T47D (cell line): Measurements from ENCODE around the gene PSPN.

Experiments used
- DNase-seq, 2 experiments: peaks; one replicate each; pipeline versions ENCODE4 v3.0.0 to v3.0.0-alpha.2; 2011 to 2012; ENCODE audit warnings: low read depth in 1 of 2, low spot score in 1 of 2
- JUND ChIP-seq: IDR thresholded peaks from 2 replicates; pipeline ENCODE4 v1.6.1; 2012; ENCODE audit warnings: low read depth
- in situ Hi-C: cut with HindIII; loops from 2 replicates; pipeline ENCODE4 v1.10.0; 2016; ENCODE audit warnings: low sequenced_read_pairs, low pct_unique_long_range_greater_than_20kb

Gene PSPN

DNA sequence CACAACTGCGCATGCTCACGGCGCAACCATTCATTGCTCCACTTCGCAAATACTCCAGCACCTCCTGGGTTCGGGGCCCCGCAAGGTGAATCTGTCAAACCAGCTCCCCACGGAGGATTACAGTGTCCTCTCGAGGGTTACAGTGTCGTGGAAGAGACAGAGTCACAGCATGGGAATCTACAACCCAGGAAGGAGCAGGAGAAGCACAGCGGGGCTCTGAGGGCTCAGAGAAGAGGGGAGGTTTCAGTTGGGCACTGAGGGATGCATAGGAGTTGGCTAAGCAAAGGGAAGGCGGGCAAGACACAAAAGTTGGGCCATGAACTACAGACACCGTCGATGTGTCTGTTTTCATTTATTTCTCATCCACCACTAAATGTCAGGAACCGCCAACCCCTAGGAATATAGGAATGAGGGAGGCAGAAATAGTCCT lies 18.3 kb upstream of the PSPN start:
- in situ Hi-C loops: no loop called here
- DNase-seq: peak in 1 of 2 experiments; percentile 63
- no peak for TF ChIP-seq JUND

DNA sequence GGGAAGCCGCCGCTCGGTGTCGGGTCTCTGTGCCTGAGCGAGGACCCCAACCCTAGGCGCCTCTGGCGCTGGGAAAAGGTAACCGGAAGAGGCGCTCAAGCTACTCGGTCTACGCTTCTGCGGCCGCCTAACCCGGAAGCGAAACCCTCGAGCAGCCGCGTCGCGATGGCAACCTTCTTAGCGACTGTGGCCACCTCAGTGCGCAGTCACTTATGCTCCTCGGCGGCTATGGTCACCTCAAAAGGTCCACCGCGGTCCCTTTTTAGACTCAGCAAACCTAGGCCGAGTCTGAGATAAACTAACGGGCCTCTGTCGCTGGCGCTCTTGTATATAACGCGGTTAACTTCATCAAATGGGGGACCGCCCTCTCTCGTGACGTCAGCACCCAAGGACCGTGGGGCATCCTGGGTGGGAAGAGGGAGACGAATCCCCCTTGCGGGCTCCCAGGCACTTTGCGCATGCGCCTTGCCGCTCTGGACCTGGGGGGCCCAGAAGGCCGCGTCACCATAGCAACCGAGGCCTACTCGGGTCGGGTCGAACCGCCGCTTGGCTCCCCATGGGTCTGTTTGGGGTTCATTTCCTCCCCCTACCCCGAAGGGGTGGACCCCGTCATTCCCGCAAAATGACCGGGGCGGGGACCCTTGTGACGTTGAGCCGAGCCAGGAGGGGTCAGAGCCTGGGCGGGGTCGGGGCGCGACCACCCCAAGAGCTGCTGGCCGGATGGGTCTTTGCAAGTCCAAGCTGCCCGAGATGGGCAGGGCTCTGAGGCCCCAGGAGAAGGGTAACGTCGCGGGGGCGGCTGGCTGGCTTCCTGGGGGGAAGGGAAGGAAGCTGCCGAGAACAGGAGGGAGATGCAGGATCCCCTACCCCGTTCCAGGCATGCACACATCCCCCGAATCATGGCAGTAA lies 17.6 kb upstream of the PSPN start, which contains the start of gene GTF2F1:
GTF2F1 (minus strand) TSS at position 91 of the 909 bp plus-strand sequence. CDS start 169 bp downstream, outside the sequence.
- in situ Hi-C loops: no loop called here
- no peak for TF ChIP-seq JUND
- peak; percentile 82 to 90 for DNase-seq

- no peak for DNase-seq
- TF ChIP-seq JUND: no peak
- in situ Hi-C loops: no loop called here
Observed at GRCh38 chr19:6392221-6393073, 16.7 kb upstream of the PSPN start.

DNA sequence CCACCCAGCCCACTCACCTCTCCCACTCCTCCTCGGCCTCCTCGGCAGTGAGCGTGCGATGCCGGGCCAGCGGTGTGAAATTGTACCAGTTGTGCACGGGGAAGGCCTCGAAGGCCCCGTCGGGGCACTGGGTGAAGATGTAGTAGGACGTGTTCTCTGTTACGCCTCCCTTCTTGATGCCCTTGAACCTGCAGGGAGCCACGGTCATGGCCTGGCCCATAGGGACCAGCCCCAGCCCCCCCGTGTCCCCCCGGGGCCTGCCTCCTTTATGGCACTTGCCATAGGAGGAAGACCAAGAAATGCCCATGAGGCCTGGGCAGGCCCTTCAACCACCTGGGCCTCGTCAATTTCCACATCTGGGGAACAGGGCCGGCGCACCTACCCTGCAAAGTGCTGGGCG lies 11.6 kb upstream of the PSPN start:
- in situ Hi-C loops: no loop called here
- DNase-seq: no peak
- no peak for TF ChIP-seq JUND

DNA sequence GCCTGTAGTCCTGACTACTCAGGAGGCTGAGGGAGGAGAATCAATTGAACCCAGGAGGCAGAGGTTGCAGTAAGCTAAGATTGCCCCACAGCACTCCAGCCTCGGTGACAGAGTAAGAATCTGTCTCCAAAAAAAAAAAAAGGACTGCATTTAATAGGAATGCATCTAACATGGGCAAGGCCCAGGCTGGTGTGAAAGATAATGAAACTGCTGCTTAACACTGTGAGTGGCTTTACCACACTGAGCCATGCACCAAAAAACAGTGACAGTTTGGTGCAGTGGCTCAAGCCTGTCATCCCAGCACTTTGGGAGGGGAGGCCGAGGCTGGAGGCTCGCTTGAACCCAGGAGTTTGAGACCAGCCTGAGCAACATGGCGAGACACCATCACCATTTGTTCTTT lies 8.6 kb upstream of the PSPN start:
- TF ChIP-seq JUND: no peak
- in situ Hi-C loops: no loop called here
- no peak for DNase-seq

DNA sequence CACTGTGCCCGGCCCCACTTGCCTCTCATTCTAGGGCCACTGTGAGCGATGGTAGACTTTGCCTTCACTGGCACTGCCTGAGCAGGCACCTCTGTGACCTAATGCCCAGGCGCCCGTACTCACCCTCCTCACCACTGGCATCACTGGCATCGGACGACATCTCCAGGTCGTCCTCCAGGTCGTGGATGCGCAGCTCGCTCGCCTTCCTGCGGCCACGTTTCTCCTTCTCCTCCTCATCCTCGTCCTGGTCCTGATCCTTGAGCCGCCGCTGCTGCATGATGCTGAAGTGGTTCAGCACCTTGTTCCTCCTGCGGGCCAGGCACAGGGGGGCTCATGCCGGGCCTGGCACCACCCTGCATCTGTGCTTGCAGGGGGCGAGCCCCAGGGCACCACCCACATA lies 7.5 kb upstream of the PSPN start:
- in situ Hi-C loops: no loop called here
- DNase-seq: no peak
- TF ChIP-seq JUND: no peak

- no peak for DNase-seq
- in situ Hi-C loops: no loop called here
Observed at GRCh38 chr19:6381030-6381750, 5.5 kb upstream of the PSPN start.

DNA sequence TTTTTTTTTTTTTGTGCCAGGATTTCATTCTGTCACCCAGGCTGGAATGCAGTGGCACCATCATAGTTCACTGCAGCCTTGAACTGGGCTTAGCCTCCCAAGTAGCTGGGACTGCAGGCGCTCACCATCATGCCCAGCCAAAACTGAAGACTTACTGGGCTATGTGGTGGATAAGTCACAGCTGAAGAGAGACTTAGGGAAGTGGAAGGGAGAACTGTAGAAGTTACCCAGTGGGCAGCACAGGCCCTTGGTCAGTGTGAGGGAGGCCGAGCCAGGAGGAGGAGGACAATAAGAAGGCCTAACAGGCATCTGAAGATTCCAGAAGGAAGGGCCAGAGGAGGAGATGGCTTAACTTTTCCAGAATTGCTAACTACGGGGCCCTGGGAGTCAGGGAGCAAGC lies 4.0 kb upstream of the PSPN start:
- in situ Hi-C loops: no loop called here
- TF ChIP-seq JUND: no peak
- no peak for DNase-seq

More at GRCh38 chr19:6381030-6381750, 5.5 kb upstream of the PSPN start:
- no peak for TF ChIP-seq JUND

- in situ Hi-C loops: no loop called here
- no peak for DNase-seq
- TF ChIP-seq JUND: no peak
Observed at GRCh38 chr19:6378486-6378885, 2.8 kb upstream of the PSPN start.

DNA sequence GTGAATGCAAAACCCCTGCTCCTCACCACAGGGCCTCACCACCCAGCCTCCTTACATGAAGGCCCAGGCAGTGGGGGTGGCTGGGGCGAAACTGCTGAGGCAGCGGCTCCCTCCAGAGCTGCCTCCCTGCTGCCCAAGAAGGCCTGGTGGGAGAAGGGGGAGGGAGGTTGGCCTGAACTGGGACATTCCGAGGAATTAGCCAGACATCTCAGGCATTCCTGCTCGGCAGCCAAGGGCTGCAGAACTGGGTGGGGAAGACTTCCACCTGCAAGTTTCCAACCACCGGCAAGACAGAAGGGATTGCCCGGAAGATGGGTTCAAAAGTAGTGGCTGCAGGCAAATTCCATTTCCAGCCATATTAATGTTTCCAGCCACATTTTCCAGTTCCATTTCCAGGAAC lies 2.3 kb upstream of the PSPN start:
- in situ Hi-C loops: no loop called here
- no peak for TF ChIP-seq JUND

GRCh38 chr19:6376512-6377190 lies 918 bp upstream of the PSPN start:
- no peak for TF ChIP-seq JUND
- DNase-seq: no peak
- in situ Hi-C loops: no loop called here

More for the DNA sequence above, 2.3 kb upstream of the PSPN start:
- DNase-seq: peak in 1 of 2 experiments; percentile 14
